G401 (cell line): ENCODE data around the gene CCL19. TPM values are rescaled to one million over a fixed set of nuclear protein-coding genes. Genes with fewer than 3 reads are reported as not detected.

Experiments used
- DNase-seq: peaks from one replicate; pipeline ENCODE4 v3.0.0-alpha.2; 2015; ENCODE audit warnings: low spot score
- in situ Hi-C: cut with HindIII; loops from 2 replicates; pipeline ENCODE4 v1.10.0; 2016; ENCODE audit warnings: low sequenced_read_pairs, mixed read lengths
- total RNA-seq: library from RNA; depleted of rRNA; stranded (reverse); fragments of >200 nt; shearing (Covaris generic); gene quantifications from 2 replicates; pipeline ENCODE4 v1.2.3, GENCODE V29; 2014

CCL19 gene
- total RNA-seq, 1 experiment from 2014 or later = not detected

- DNase-seq = peak; percentile 83
- in situ Hi-C loops = no loop called here
These were observed 11.0 kb upstream of the CCL19 start for GRCh38 chr9:34701769-34702736.

DNA sequence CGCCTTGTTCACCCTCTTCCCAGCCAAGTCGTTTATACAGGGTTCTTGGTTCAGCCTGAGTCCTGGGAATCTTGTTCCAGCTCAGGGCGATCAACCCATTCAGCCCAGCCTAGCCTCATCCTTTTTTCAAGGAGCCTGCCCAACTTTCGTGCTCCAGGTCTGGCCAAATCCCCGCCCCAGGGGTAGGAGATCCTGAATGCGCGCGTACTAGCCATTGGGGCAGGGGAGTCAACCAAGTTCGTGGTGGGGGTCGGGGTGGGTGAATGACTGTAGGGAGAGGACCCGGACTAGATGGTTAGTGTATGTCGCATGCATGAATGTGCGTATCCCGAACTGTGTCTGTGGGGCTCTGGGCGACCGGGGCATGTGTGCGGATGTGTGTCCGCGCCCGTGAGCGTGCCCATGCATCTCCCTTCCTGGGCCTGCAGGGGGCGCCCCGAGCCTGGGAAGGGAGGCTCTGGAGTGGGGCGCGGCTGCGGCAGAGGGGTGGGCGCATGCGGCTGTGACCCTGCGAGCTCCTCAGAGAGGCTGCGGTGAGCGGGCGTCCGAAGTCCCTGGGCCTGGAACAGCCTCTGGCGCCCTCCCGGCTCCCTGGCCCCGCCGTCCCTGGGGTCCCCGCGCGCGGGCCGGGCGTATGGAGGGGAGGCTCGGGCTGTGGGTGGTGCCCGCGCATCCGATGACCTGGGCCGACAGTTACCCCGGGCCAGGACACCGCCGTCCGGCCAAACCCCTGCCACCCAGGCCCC lies 10.1 kb upstream of the CCL19 start:
- DNase-seq = peak; percentile 74
- in situ Hi-C loops = no loop called here

DNA sequence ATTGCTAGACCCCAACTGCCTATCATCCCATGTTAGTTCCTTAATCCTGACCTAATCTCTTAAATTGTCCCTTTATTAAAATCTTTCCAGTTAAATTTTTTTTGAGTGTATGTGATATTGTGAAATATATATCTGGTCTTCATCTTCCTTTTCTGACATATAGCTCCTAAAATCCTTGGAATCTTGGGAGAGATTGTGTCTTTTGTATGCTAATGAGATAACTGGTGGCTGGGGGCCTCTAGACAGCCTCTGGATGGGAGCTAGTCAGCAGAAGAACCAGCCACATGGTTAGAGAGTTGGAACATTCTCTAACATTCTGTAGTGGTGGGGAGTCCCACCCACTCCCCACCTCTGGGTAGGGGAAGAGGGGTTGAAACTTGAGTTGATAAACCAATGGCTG lies 3.7 kb upstream of the CCL19 start:
- no peak for DNase-seq
- in situ Hi-C loops = no loop called here

- DNase-seq = no peak
- in situ Hi-C loops = no loop called here
These were observed 2.5 kb upstream of the CCL19 start for GRCh38 chr9:34693560-34693959.

DNA sequence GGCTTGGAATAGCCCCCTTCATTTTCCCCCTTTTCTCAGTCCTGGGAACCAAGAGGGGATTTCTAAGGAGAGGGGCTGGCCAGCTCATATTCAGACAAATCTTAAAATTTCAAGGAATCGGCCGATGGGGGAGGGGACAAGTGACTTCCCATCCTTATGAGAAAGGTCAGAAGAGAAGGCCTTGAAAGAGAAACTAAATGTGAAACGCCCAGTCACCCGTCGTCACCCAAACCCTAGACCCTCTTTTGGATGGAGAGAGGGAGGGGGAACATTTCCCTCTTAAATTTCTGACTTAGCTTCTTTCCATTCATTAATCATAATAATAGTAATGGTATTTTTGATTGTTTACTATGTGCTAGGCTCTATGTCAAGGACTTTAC lies 850 bp upstream of the CCL19 start:
- in situ Hi-C loops = no loop called here
- no peak for DNase-seq

DNA sequence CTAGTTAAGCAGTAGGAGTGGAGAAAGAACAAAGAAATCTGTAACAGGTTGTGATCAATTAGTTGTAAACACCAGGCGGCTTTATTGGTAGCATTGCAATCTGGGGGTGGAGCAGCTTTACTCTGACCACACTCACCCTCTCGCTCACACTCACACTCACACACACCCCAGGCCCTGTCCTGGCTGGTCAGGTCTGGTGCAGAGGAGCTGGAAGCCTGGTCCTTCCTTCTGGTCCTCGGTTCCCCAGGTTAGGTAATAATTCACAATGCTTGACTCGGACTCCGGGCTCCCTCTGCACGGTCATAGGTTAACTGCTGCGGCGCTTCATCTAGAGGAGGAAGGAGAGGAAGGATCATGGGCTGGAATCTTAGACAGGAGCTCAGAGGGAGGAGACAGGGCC lies 1.6 kb downstream of the CCL19 start:
- in situ Hi-C loops = no loop called here
- no peak for DNase-seq

GRCh38 chr9:34689116-34689470 lies 2.0 kb downstream of the CCL19 start:
- in situ Hi-C loops = no loop called here
- DNase-seq = no peak

GRCh38 chr9:34688329-34689115 lies 2.6 kb downstream of the CCL19 start:
- in situ Hi-C loops = no loop called here
- no peak for DNase-seq

DNA sequence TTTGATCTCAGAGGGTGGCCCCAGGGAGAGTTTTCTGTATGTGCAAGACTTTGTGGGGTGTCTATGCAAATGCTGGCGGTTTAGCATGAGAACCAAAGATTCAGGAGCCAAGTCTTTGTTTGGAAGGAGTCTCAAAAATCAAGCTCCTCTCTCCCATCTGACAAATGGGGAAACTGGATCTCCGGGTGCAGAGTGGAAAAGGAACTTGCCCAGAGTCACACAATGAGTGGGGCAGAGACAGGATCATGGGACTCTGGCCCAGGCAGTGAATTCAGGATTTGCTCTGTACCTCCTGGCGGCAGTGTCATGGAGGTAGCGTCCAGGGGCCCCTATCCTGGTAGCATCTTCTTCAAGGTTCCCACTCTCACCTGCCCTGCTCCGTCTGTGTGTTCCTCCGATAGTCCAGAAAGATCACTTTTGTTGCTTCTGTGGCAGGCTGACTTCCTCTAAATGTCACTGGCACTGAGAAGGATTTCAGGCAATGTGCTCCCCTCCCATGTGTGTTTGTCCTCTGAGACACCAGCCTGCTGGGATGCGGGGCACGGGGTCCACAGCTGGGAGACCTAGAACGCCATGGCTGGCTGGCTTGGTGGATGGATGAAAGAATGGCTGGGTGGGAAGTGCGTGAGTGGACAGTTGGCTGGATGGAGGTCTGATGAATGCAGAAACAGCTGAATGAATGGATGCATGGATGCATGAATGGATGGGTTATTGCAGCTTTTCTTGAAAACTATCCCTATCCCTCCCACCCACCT lies 3.6 kb downstream of the CCL19 start:
- in situ Hi-C loops = no loop called here
- no peak for DNase-seq

- in situ Hi-C loops = no loop called here
- no peak for DNase-seq
These were observed 4.3 kb downstream of the CCL19 start for GRCh38 chr9:34686732-34687131.

DNA sequence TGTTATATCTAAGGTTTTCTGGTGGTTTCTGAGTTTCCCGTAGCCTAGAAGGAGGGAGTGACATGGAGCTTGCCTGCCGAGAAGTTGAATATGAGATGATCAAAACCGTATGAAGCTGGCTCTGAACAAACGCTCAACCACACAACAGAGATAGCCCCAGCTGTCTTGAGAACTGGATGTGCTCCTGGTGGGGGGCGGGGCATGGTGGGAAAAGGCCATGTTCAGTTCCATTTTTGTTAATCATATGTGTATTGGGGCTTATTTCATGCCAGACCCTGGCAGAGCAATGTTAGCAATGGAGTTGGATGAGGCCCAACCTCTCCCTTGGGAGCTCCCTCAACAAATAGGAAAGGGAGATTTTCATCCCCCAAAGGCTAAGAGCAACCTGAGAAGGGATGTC lies 4.8 kb downstream of the CCL19 start:
- in situ Hi-C loops = no loop called here
- DNase-seq = no peak

GRCh38 chr9:34685591-34685990 lies 5.5 kb downstream of the CCL19 start:
- DNase-seq = no peak
- in situ Hi-C loops = no loop called here

DNA sequence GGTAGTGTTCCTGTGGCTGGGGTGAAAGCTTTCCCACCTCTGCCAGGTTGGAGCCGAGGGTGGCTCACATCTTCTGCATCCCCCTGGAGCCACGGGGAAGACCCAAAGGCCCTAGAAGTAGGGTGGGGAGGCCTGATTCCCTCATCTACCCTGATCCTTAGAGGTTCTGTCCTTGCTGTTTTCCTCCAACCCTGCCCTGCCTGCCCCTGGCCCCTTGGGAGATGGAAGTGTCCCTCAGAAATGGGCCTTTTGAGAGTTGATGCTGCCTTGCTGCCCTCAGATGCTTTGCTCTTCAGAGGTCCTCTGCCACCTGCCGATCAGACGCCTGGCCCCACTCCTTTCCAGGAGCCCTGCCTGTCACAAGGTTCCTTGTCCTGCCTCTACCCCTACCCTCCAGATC lies 6.3 kb downstream of the CCL19 start:
- in situ Hi-C loops = no loop called here
- no peak for DNase-seq

DNA sequence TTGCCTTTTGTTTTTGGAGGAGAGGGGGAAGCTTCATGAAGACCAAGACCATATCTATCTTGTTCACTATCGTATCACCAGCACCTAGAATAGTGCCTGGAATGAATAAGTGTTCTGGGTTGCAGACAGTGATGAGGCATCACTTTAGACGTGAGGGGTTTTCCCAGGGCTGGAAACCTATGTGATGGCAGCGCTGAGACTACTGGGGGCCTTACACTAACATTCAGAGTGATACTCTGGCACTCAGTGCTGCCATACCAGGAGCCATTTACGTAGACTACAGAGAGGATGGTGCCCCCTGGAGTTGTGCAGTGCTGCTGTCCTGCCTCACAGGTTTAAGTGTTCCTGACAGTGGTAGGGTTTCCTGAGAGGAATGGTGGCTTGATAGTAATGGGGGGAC lies 6.9 kb downstream of the CCL19 start:
- DNase-seq = no peak
- in situ Hi-C loops = no loop called here

DNA sequence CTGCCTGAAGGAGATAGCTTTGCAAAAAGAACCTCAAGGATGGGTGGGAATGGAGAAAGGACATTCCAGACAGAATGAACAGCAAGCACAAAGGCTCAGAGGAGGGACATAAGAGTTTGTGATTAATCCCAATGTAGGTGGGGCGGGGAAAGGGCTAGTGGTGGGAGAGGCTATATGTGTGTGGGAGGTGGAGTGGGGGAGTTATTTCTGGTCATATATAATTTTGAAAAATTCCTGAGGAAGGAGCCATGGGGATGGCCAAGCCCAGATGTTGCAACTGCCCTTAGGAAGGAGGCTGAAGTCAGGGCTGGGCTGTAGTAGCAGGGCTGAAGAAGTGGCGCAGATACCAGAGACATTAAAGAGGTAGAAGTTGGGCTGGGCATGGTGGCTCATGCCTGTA lies 15.2 kb downstream of the CCL19 start:
- no peak for DNase-seq
- in situ Hi-C loops = no loop called here

DNA sequence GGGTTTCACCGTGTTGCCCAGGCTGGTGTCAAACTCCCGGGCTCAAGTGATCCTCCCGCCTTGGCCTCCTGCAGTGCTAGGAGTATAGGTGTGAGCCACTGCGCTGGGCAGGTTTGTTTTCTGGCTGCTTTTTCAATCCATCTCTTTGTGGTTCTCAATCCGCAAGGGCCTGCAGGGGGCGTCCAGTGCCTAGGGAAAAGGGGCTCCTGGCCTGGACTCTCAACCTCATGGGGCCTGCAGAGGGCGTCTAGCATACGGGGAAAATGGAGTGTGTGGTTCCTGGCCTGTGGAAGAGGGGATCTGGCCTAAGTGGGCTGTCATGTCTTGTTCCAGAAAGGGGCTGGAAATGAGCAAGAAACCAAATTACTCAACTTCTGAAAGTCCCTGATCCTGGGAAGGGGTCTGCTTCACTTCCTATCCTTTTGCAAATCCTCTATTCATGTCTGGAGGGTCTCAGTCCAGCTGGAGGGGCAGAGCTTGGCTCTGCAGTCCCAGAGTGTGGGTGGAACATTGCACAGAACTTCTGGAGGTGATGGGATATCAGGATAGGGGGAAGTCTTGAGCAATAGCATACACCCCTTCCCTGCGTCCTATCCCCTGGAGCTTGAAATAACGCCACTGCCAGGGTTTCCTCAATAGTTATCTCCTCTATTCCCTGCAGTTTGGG lies 15.9 kb downstream of the CCL19 start:
- DNase-seq = peak; percentile 44
- in situ Hi-C loops = no loop called here

DNA sequence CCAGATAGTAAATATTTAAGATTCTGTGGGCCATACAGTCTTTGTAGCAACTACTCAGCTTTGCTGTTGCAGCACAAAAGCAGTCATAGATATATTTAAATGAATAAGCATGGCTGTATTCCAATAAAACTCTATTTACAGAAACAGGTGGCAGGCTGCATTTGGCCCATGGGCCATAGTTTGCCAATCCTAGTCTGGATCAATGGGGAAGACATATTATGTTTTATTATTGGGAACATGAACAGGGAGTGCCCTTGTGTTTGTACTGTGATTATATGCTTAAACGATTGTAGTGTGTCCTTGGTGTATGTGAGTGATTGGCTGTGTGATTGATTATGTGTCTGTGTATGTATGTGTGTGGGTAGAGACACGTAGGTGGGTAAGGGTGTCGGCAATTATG lies 16.6 kb downstream of the CCL19 start:
- no peak for DNase-seq
- in situ Hi-C loops = no loop called here

DNA sequence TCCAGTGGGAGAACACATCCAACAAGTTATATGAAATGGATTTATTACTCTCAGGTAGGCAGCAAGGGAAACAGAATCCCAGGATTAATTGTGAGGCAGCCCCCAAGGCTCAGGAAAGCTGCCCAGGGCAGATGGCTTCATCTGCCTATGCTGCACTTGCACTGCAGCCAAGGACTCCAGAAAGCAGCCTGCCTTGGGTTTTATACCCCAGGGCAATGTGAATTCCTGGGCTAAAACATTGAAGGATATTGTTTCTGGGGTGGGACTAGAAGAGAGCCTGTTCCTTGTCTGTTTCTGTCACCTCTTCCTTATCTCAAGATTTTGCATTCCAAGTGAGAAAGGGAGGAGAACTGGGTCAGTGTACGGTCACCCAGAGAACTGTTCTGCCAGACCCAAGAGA lies 19.8 kb downstream of the CCL19 start:
- in situ Hi-C loops = no loop called here
- no peak for DNase-seq
